Lower leg skin (tissue), 4 donors: ENCODE data around the gene GRM5. TPM values are rescaled to one million over a fixed set of nuclear protein-coding genes. Genes with fewer than 3 reads are reported as not detected.

Source experiments
- DNase-seq, 2 donors: peaks; one replicate each; pipeline ENCODE4 v3.0.0-alpha.2; 2019; ENCODE audit warnings: low spot score in 2 of 2
- H3K4me3 ChIP-seq: fragments of 200-600 bp; sonication (generic); 2 replicates; pipeline ENCODE4 v1.5.1; 2017; ENCODE audit warnings: mild to moderate bottlenecking, low read depth; ENCODE audit not compliant: poor library complexity, severe bottlenecking
- CTCF ChIP-seq, 3 donors: fragments of 450-650 bp; IDR thresholded peaks; one replicate each; pipeline ENCODE4 v1.5.1; 2016; ENCODE audit warnings: antibody characterized with exemption in 3 of 3, mild to moderate bottlenecking in 3 of 3, moderate library complexity in 2 of 3
- POLR2A ChIP-seq, 2 donors: fragments of 450-650 bp; IDR thresholded peaks; one replicate each; pipeline ENCODE4 v1.6.1; 2016 to 2017; ENCODE audit warnings: antibody characterized with exemption in 2 of 2, mild to moderate bottlenecking in 1 of 2, moderate library complexity in 1 of 2
- WGBS, 2 donors: methylation state at CpG; one replicate each; pipeline ENCODE4 v1.1.5; 2018; 5-methylcytosine and 5-hydroxymethylcytosine counted together
- intact Hi-C: fragments of 100-400 bp; cut with DNase I; formaldehyde crosslinking; loops from one replicate; pipeline ENCODE4 v1.15.0; 2023; ENCODE audit warnings: low total_unique reads
- total RNA-seq, 4 donors: library from RNA; depleted of rRNA; stranded (reverse); fragments of >200 nt; gene quantifications; one replicate each; pipeline ENCODE4 v1.1.0, GENCODE V29; 2016

GRM5 gene
- total RNA-seq, 4 donors from 2014 or later = not detected

GRCh38 chr11:88619656-88620385, 446.0 kb downstream of the GRM5 start:
- TF ChIP-seq CTCF (IDR thresholded peaks at IDR 0.05) (no peak), POLR2A (IDR thresholded peaks at IDR 0.05) (no peak)
- intact Hi-C loops = no loop called here
- no peak overlapping the region for H3K4me3 ChIP-seq
- no peak for DNase-seq

- DNase-seq = no peak
- H3K4me3 ChIP-seq = no peak overlapping the region
- 81 to 83% methylated on average over 1 of the region's 1 CpG for WGBS, 2 donors
- TF ChIP-seq CTCF (IDR thresholded peaks at IDR 0.05) = no peak
- TF ChIP-seq POLR2A (IDR thresholded peaks at IDR 0.05) = no peak
- intact Hi-C loops = no loop called here
Observed at GRCh38 chr11:88619071-88619425, 446.7 kb downstream of the GRM5 start.

- no peak for DNase-seq
- intact Hi-C loops = no loop called here
- no peak overlapping the region for H3K4me3 ChIP-seq
- WGBS, 2 donors = 34 to 40% methylated on average over 5 of the region's 5 CpGs
- TF ChIP-seq CTCF (IDR thresholded peaks at IDR 0.05) (no peak), POLR2A (IDR thresholded peaks at IDR 0.05) (no peak)
Observed at GRCh38 chr11:88618327-88619070, 447.3 kb downstream of the GRM5 start.

GRCh38 chr11:88617226-88617625, 448.6 kb downstream of the GRM5 start:
- no peak for DNase-seq
- 54 to 77% methylated on average over 1 of the region's 1 CpG for WGBS, 2 donors
- intact Hi-C loops = no loop called here
- TF ChIP-seq CTCF (IDR thresholded peaks at IDR 0.05) (no peak), POLR2A (IDR thresholded peaks at IDR 0.05) (no peak)
- no peak overlapping the region for H3K4me3 ChIP-seq

GRCh38 chr11:88604260-88604659, 461.5 kb downstream of the GRM5 start:
- TF ChIP-seq POLR2A (IDR thresholded peaks at IDR 0.05) (no peak), CTCF (IDR thresholded peaks at IDR 0.05) (no peak)
- 59 to 74% methylated on average over 2 of the region's 2 CpGs for whole genome bisulfite sequencing, 2 donors
- intact Hi-C loops = no loop called here
- DNase-seq = no peak
- no peak overlapping the region for H3K4me3 ChIP-seq
